IMR-90 (cell line): Measurements from ENCODE around the gene SLC22A4. TPM values are rescaled to one million over a fixed set of nuclear protein-coding genes. Genes with fewer than 3 reads are reported as not detected.

Source experiments
- ATAC-seq: fragments of 200-7000 bp; cut with Tn5 transposase; 2 replicates; pipeline ENCODE4 v1.9.1; 2020; ENCODE audit warnings: low read depth, mild to moderate bottlenecking, moderate library complexity
- BruUV-seq: library from RNA; stranded (reverse); fragments of 400-500 nt; replicated peaks from 2 replicates; lab custom pipeline; 2021; lab: Mats Ljungman, UMichigan
- CTCF ChIA-PET: fragments of 300-600 bp; formaldehyde crosslinking; extraction: SDS; loops from one replicate; lab custom pipeline; 2021; ENCODE audit warnings: antibody characterized with exemption; lab: Yijun Ruan, JAX
- POLR2A ChIA-PET: fragments of 300-600 bp; sonication (Branson Sonifier 250); formaldehyde crosslinking; loops from one replicate; lab custom pipeline; 2022; ENCODE audit warnings: antibody characterized with exemption; ENCODE audit not compliant: unreplicated experiment; lab: Charles Lee
- DNase-seq: peaks from one replicate; pipeline ENCODE4 v3.0.0; 2013
- H2AFZ ChIP-seq: replicated peaks from 2 replicates; pipeline ENCODE3; 2013; ENCODE audit warnings: low read length, mild to moderate bottlenecking; ENCODE audit not compliant: poor library complexity
- H2AK5ac ChIP-seq: 2 replicates; pipeline ENCODE4 v1.6.1; 2013; ENCODE audit warnings: low read depth, low read length, inconsistent platforms
- H2AK9ac ChIP-seq: replicated peaks from 2 replicates; pipeline ENCODE3; 2013; ENCODE audit warnings: mild to moderate bottlenecking, low read depth, low read length, moderate library complexity; ENCODE audit not compliant: poor library complexity
- H2BK120ac ChIP-seq: 2 replicates; pipeline ENCODE4 v1.6.1; 2013; ENCODE audit warnings: low read depth, low read length, inconsistent platforms
- H2BK15ac ChIP-seq: 3 replicates; pipeline ENCODE4 v1.6.1; 2013; ENCODE audit warnings: low read depth, low read length, inconsistent platforms
- H2BK20ac ChIP-seq: 2 replicates; pipeline ENCODE4 v1.6.1; 2013; ENCODE audit warnings: low read depth, mild to moderate bottlenecking, inconsistent platforms, low read length, moderate library complexity
- H2BK5ac ChIP-seq: 2 replicates; pipeline ENCODE4 v1.6.1; 2013; ENCODE audit warnings: mild to moderate bottlenecking, low read depth, low read length, inconsistent platforms; ENCODE audit not compliant: poor library complexity, severe bottlenecking
- H3K14ac ChIP-seq: replicated peaks from 2 replicates; pipeline ENCODE4 v1.6.1; 2013; ENCODE audit warnings: low read depth, low read length, inconsistent platforms
- H3K18ac ChIP-seq: 2 replicates; pipeline ENCODE4 v1.6.1; 2013; ENCODE audit warnings: low read depth, low read length, control low read depth
- H3K23ac ChIP-seq: 2 replicates; pipeline ENCODE4 v1.6.1; 2013; ENCODE audit warnings: low read depth, low read length, inconsistent platforms
- H3K27ac ChIP-seq: 2 replicates; pipeline ENCODE4 v1.5.1; 2013; ENCODE audit warnings: mild to moderate bottlenecking, control low read depth, low read length; ENCODE audit not compliant: insufficient read depth
- H3K27me3 ChIP-seq: 2 replicates; pipeline ENCODE4 v1.6.1; 2013; ENCODE audit warnings: low read length; ENCODE audit not compliant: control insufficient read depth, insufficient read depth
- H3K36me3 ChIP-seq: 2 replicates; pipeline ENCODE4 v1.6.1; 2013; ENCODE audit warnings: low read length, mixed read lengths; ENCODE audit not compliant: control insufficient read depth, insufficient read depth
- H3K4ac ChIP-seq: 2 replicates; pipeline ENCODE4 v1.6.1; 2013; ENCODE audit warnings: low read depth, low read length, inconsistent platforms
- H3K4me1 ChIP-seq: 2 replicates; pipeline ENCODE4 v1.6.1; 2013; ENCODE audit warnings: low read length, mixed read lengths; ENCODE audit not compliant: control insufficient read depth, insufficient read depth
- H3K4me2 ChIP-seq: 2 replicates; pipeline ENCODE4 v1.6.1; 2013; ENCODE audit warnings: low read depth, mild to moderate bottlenecking, control low read depth, low read length, moderate library complexity
- H3K4me3 ChIP-seq: 2 replicates; pipeline ENCODE4 v1.5.1; 2013; ENCODE audit warnings: low read depth, mild to moderate bottlenecking, control low read depth, low read length, moderate library complexity; ENCODE audit not compliant: insufficient read depth
- H3K56ac ChIP-seq: 2 replicates; pipeline ENCODE4 v1.6.1; 2013; ENCODE audit warnings: low read length, inconsistent platforms; ENCODE audit not compliant: insufficient read depth; ENCODE audit errors: extremely low read depth
- H3K79me1 ChIP-seq, 2 experiments: 2 replicates each; pipeline ENCODE4 v1.6.1; 2013; ENCODE audit warnings: low read length in 2 of 2, inconsistent platforms in 1 of 2, low read depth in 1 of 2
- H3K9ac ChIP-seq: 2 replicates; pipeline ENCODE4 v1.6.1; 2013; ENCODE audit warnings: low read depth, low read length, control low read depth
- H3K9me1 ChIP-seq: 2 replicates; pipeline ENCODE4 v1.6.1; 2013; ENCODE audit warnings: low read length, inconsistent platforms; ENCODE audit not compliant: insufficient read depth
- H3K9me3 ChIP-seq: 2 replicates; pipeline ENCODE4 v1.6.1; 2013; ENCODE audit warnings: low read length; ENCODE audit not compliant: control insufficient read depth, insufficient read depth
- H4K20me1 ChIP-seq: 2 replicates; pipeline ENCODE4 v1.6.1; 2013; ENCODE audit warnings: low read length, inconsistent platforms; ENCODE audit not compliant: insufficient read depth
- H4K5ac ChIP-seq: 2 replicates; pipeline ENCODE4 v1.6.1; 2013; ENCODE audit warnings: mild to moderate bottlenecking, low read depth, low read length, control low read depth
- H4K8ac ChIP-seq, 2 experiments: 2 replicates each; pipeline ENCODE4 v1.6.1; 2013; ENCODE audit warnings: low read depth in 2 of 2, low read length in 2 of 2, control low read depth in 1 of 2, inconsistent platforms in 1 of 2
- H4K91ac ChIP-seq: 2 replicates; pipeline ENCODE4 v1.6.1; 2013; ENCODE audit warnings: low read depth, low read length, inconsistent platforms; ENCODE audit not compliant: insufficient read depth
- BHLHE40 ChIP-seq: fragments of 150-350 bp; IDR thresholded peaks from 2 replicates; pipeline ENCODE4 v1.6.1; 2016; ENCODE audit warnings: mild to moderate bottlenecking, low read depth, low read length
- CHD1 ChIP-seq: IDR thresholded peaks from 2 replicates; pipeline ENCODE4 v1.6.1; 2012; ENCODE audit warnings: low read depth, low read length, improper control_type of control experiment
- MXI1 ChIP-seq: IDR thresholded peaks from 2 replicates; pipeline ENCODE4 v1.6.1; 2012; ENCODE audit warnings: low read depth, mild to moderate bottlenecking, low read length, moderate library complexity, borderline replicate concordance
- WGBS, 2 experiments: methylation state at CpG; one replicate each; pipeline versions ENCODE4 v1.1.5 to v1.1.7; 2013; ENCODE audit warnings: missing lambda C conversion rate in 2 of 2; ENCODE audit not compliant: insufficient read length in 1 of 2; ENCODE audit errors: extremely low coverage in 2 of 2; 5-methylcytosine and 5-hydroxymethylcytosine counted together
- dilution Hi-C: fragments of 300-500 bp; cut with HindIII; formaldehyde crosslinking; loops from one replicate; pipeline ENCODE4 v1.14.3; 2018; ENCODE audit warnings: low sequenced_read_pairs; ENCODE audit not compliant: unreplicated experiment
- in situ Hi-C: fragments of 300-500 bp; cut with MboI; formaldehyde crosslinking; loops from 3 replicates; pipeline ENCODE4 v1.14.3; 2019; ENCODE audit warnings: low sequenced_read_pairs, inconsistent platforms, mixed read lengths
- intact Hi-C: fragments of 100-400 bp; cut with micrococcal nuclease; formaldehyde crosslinking; loops from 2 replicates; pipeline ENCODE4 v1.10.0; 2022
- polyA plus RNA-seq, 3 experiments: library from polyadenylated mRNA; depleted of rRNA; stranded (reverse); fragments of >200 nt; gene quantifications; 2 replicates each; pipeline ENCODE4 v1.2.3, GENCODE V29; 2012; ENCODE audit warnings: low replicate concordance in 1 of 3
- total RNA-seq: library from RNA; depleted of rRNA; stranded (reverse); fragments of >200 nt; gene quantifications from 2 replicates; pipeline ENCODE4 v1.2.3, GENCODE V29; 2012
- TF ChIP-seq, protein P1 (sequence below): conservative IDR thresholded peaks from 2 replicates; pipeline ENCODE4 v1.5.1; 2012; ENCODE audit warnings: mild to moderate bottlenecking, low read depth, low read length, improper control_type of control experiment

Gene SLC22A4
- total and polyA plus RNA-seq, 2 of the 4 experiments (the other 2 are of a cell fraction) = 2.6 to 3.2 TPM

- Histone ChIP-seq H3K56ac (no peak overlapping the region), H4K8ac (no peak overlapping the region), H2BK5ac (no peak overlapping the region), H3K36me3 (no peaks in the 10 kb centered on the region), H3K9ac (no peak overlapping the region), H3K18ac (no peak overlapping the region), H3K9me1 (0 out of 2 replicates have a peak, but pooled peaks cover 6% of the 10 kb centered on the region), H3K4ac (no peak overlapping the region), H2BK20ac (no peak overlapping the region), H4K20me1 (no peaks in the 10 kb centered on the region), H2AFZ (no peak overlapping the region), H3K4me1 (peaks cover 4% of the 10 kb centered on the region; the same call in 1 of the 2 replicates), H2BK120ac (no peak overlapping the region), H3K4me3 (no peak overlapping the region), H3K27me3 (no peaks in the 10 kb centered on the region), H3K9me3 (no peaks in the 10 kb centered on the region), H2BK15ac (no peak overlapping the region), H3K4me2 (no peak overlapping the region), H3K14ac (no peak overlapping the region), H3K27ac (no peak overlapping the region), H2AK5ac (no peak overlapping the region), H4K5ac (no peak overlapping the region), H2AK9ac (no peak overlapping the region), H4K91ac (no peak overlapping the region), H3K23ac (no peak overlapping the region), H3K79me1 (peaks cover 4 to 9% of the 10 kb centered on the region in 2 experiments; a peak in 3 of 4 replicates)
- dilution Hi-C loops = no loop called here
- DNase-seq (no peak), ATAC-seq (no peak)
- TF ChIP-seq BHLHE40 (no peak), MXI1 (no peak), CHD1 (no peak)
- TF ChIP-seq, protein P1, sequence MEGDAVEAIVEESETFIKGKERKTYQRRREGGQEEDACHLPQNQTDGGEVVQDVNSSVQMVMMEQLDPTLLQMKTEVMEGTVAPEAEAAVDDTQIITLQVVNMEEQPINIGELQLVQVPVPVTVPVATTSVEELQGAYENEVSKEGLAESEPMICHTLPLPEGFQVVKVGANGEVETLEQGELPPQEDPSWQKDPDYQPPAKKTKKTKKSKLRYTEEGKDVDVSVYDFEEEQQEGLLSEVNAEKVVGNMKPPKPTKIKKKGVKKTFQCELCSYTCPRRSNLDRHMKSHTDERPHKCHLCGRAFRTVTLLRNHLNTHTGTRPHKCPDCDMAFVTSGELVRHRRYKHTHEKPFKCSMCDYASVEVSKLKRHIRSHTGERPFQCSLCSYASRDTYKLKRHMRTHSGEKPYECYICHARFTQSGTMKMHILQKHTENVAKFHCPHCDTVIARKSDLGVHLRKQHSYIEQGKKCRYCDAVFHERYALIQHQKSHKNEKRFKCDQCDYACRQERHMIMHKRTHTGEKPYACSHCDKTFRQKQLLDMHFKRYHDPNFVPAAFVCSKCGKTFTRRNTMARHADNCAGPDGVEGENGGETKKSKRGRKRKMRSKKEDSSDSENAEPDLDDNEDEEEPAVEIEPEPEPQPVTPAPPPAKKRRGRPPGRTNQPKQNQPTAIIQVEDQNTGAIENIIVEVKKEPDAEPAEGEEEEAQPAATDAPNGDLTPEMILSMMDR = no peak
- CTCF ChIA-PET = interaction anchor here (6.6 kb wide), 1 partner anchor 15 kb away, joined by 35 read pairs; no protein-coding TSS in a partner anchor
- 100% methylated on average over 1 of the region's 4 CpGs; no CpG with 5 or more reads in 1 of the 2 experiments for WGBS, 2 experiments
- in situ Hi-C loops = no loop called here
- no TSS peak for BruUV-seq
- POLR2A ChIA-PET = no interaction called here
- intact Hi-C loops = no loop called here
Measured at GRCh38 chr5:132253008-132253441, 41.2 kb upstream of the SLC22A4 start.
